Karpas-422 (cell line): ENCODE results near the gene RGS3. TPM values are rescaled to one million over a fixed set of nuclear protein-coding genes. Genes with fewer than 3 reads are reported as not detected.
A peak's percentile ranks its signal among the peaks of the same experiment; 100 is the strongest.

Experiments
- DNase-seq: peaks from one replicate; pipeline ENCODE4 v3.0.0-alpha.2; 2015
- H2AFZ ChIP-seq: fragments of 200-600 bp; sonication (generic); 2 replicates; pipeline ENCODE4 v1.6.1; 2014; ENCODE audit warnings: antibody characterized with exemption, low read length, mixed read lengths
- H3K27ac ChIP-seq: fragments of 200-600 bp; sonication (generic); 2 replicates; pipeline ENCODE4 v1.5.1; 2014; ENCODE audit warnings: mild to moderate bottlenecking, low read length, moderate library complexity
- H3K27me3 ChIP-seq: fragments of 200-600 bp; sonication (generic); 2 replicates; pipeline ENCODE4 v1.6.1; 2014; ENCODE audit warnings: low read length, mixed read lengths
- H3K36me3 ChIP-seq: fragments of 200-600 bp; sonication (generic); 2 replicates; pipeline ENCODE4 v1.6.1; 2014; ENCODE audit warnings: low read length, mixed read lengths; ENCODE audit not compliant: insufficient read depth
- H3K4me1 ChIP-seq: fragments of 200-600 bp; sonication (generic); 2 replicates; pipeline ENCODE4 v1.6.1; 2014; ENCODE audit warnings: mild to moderate bottlenecking, low read length, mixed read lengths
- H3K4me2 ChIP-seq: fragments of 200-600 bp; sonication (generic); 2 replicates; pipeline ENCODE4 v1.6.1; 2014; ENCODE audit warnings: low read length, low read depth, mild to moderate bottlenecking; ENCODE audit not compliant: poor library complexity, severe bottlenecking
- H3K4me3 ChIP-seq: fragments of 200-600 bp; sonication (generic); 2 replicates; pipeline ENCODE4 v1.5.1; 2014; ENCODE audit warnings: mild to moderate bottlenecking, antibody characterized with exemption, low read length, mixed read lengths
- H3K79me2 ChIP-seq: fragments of 200-600 bp; sonication (generic); 2 replicates; pipeline ENCODE4 v1.6.1; 2014; ENCODE audit warnings: mild to moderate bottlenecking, low read length, mixed read lengths
- H3K9ac ChIP-seq: fragments of 200-600 bp; sonication (generic); 2 replicates; pipeline ENCODE4 v1.6.0; 2014; ENCODE audit warnings: low read length
- H3K9me2 ChIP-seq: fragments of 200-600 bp; sonication (generic), shearing (Covaris generic); replicated peaks from 2 replicates; pipeline ENCODE4 v1.6.0; 2014; ENCODE audit warnings: mild to moderate bottlenecking, low read length, moderate library complexity; ENCODE audit not compliant: insufficient read depth
- H3K9me3 ChIP-seq: fragments of 300-700, 200-600 bp; sonication (generic); 2 replicates; pipeline ENCODE4 v1.6.1; 2014; ENCODE audit warnings: low read length, mixed read lengths
- H4K20me1 ChIP-seq: fragments of 200-600 bp; sonication (generic); 2 replicates; pipeline ENCODE4 v1.6.1; 2014; ENCODE audit warnings: mild to moderate bottlenecking, antibody characterized with exemption, low read length, low read depth; ENCODE audit not compliant: insufficient read depth
- total RNA-seq: library from RNA; depleted of rRNA; stranded (reverse); fragments of >200 nt; shearing (Covaris generic); gene quantifications from 2 replicates; pipeline ENCODE4 v1.2.3, GENCODE V29; 2014; ENCODE audit warnings: low replicate concordance

The RGS3 gene
- total RNA-seq, 1 experiment from 2014 or later = 1.3 TPM

GRCh38 chr9:113521693-113522255 lies 58.2 kb downstream of the RGS3 start:
- H3K9me3 ChIP-seq = no peaks in the 10 kb centered on the region
- peak; percentile 49 for DNase-seq
- no peak overlapping the region for H2AFZ ChIP-seq
- no peak overlapping the region for H3K27ac ChIP-seq
- peaks cover 33% of the 10 kb centered on the region for H3K4me1 ChIP-seq
- H3K79me2 ChIP-seq = no peaks in the 10 kb centered on the region
- H3K36me3 ChIP-seq = no peaks in the 10 kb centered on the region
- no peaks in the 10 kb centered on the region; the same call in 1 of the 2 replicates for H4K20me1 ChIP-seq
- no peak overlapping the region for H3K4me3 ChIP-seq
- H3K4me2 ChIP-seq = peak overlapping the region; percentile 52
- H3K27me3 ChIP-seq = no peaks in the 10 kb centered on the region
- H3K9me2 ChIP-seq = no peaks in the 10 kb centered on the region
- no peak overlapping the region for H3K9ac ChIP-seq

GRCh38 chr9:113522419-113522818 lies 58.9 kb downstream of the RGS3 start:
- peak overlapping the region; percentile 52 for H3K4me2 ChIP-seq
- H3K79me2 ChIP-seq = no peaks in the 10 kb centered on the region
- H4K20me1 ChIP-seq = no peaks in the 10 kb centered on the region; the same call in 1 of the 2 replicates
- no peak overlapping the region for H3K4me3 ChIP-seq
- no peak overlapping the region for H3K27ac ChIP-seq
- H3K27me3 ChIP-seq = no peaks in the 10 kb centered on the region
- H3K36me3 ChIP-seq = no peaks in the 10 kb centered on the region
- no peak overlapping the region for H3K9ac ChIP-seq
- no peaks in the 10 kb centered on the region for H3K9me2 ChIP-seq
- H3K4me1 ChIP-seq = peaks cover 27% of the 10 kb centered on the region
- no peak overlapping the region for H2AFZ ChIP-seq
- no peaks in the 10 kb centered on the region for H3K9me3 ChIP-seq
- DNase-seq = no peak

- H3K4me3 ChIP-seq = no peak overlapping the region
- peaks cover 27% of the 10 kb centered on the region for H3K4me1 ChIP-seq
- H3K9me3 ChIP-seq = no peaks in the 10 kb centered on the region
- H3K9me2 ChIP-seq = no peaks in the 10 kb centered on the region
- H4K20me1 ChIP-seq = no peaks in the 10 kb centered on the region; the same call in 1 of the 2 replicates
- H3K4me2 ChIP-seq = no peak overlapping the region
- H3K79me2 ChIP-seq = no peaks in the 10 kb centered on the region
- H3K9ac ChIP-seq = no peak overlapping the region
- DNase-seq = no peak
- no peaks in the 10 kb centered on the region for H3K27me3 ChIP-seq
- no peak overlapping the region for H2AFZ ChIP-seq
- no peak overlapping the region for H3K27ac ChIP-seq
- H3K36me3 ChIP-seq = no peaks in the 10 kb centered on the region
Observed at GRCh38 chr9:113522858-113523257, 59.3 kb downstream of the RGS3 start.

GRCh38 chr9:113523421-113524141 lies 60.1 kb downstream of the RGS3 start:
- Histone ChIP-seq H3K9ac (no peak overlapping the region), H3K4me1 (peaks cover 27% of the 10 kb centered on the region), H4K20me1 (no peaks in the 10 kb centered on the region; the same call in 1 of the 2 replicates)

GRCh38 chr9:113524468-113524867 lies 60.9 kb downstream of the RGS3 start:
- no peak overlapping the region for H3K4me2 ChIP-seq
- H3K4me3 ChIP-seq = no peak overlapping the region

More at GRCh38 chr9:113523421-113524141, 60.1 kb downstream of the RGS3 start:
- H3K36me3 ChIP-seq = no peaks in the 10 kb centered on the region
- no peaks in the 10 kb centered on the region for H3K79me2 ChIP-seq
- H3K27me3 ChIP-seq = no peaks in the 10 kb centered on the region
- no peaks in the 10 kb centered on the region for H3K9me3 ChIP-seq
- no peaks in the 10 kb centered on the region for H3K9me2 ChIP-seq
- no peak overlapping the region for H2AFZ ChIP-seq
- no peak for DNase-seq
- H3K4me2 ChIP-seq = no peak overlapping the region
- no peak overlapping the region for H3K4me3 ChIP-seq
- H3K27ac ChIP-seq = no peak overlapping the region

GRCh38 chr9:113525205-113525604 lies 61.7 kb downstream of the RGS3 start:
- no peak overlapping the region for H3K4me3 ChIP-seq
- H3K27me3 ChIP-seq = no peaks in the 10 kb centered on the region
- H3K79me2 ChIP-seq = no peaks in the 10 kb centered on the region
- H3K9me3 ChIP-seq = no peaks in the 10 kb centered on the region
- no peak overlapping the region for H3K4me2 ChIP-seq
- H2AFZ ChIP-seq = no peak overlapping the region
- no peaks in the 10 kb centered on the region for H3K9me2 ChIP-seq
- H3K4me1 ChIP-seq = peaks cover 27% of the 10 kb centered on the region
- H4K20me1 ChIP-seq = no peaks in the 10 kb centered on the region; the same call in 1 of the 2 replicates
- H3K27ac ChIP-seq = no peak overlapping the region
- no peaks in the 10 kb centered on the region for H3K36me3 ChIP-seq
- no peak overlapping the region for H3K9ac ChIP-seq
- DNase-seq = no peak

More at GRCh38 chr9:113524468-113524867, 60.9 kb downstream of the RGS3 start:
- no peaks in the 10 kb centered on the region for H3K9me3 ChIP-seq
- H3K9me2 ChIP-seq = no peaks in the 10 kb centered on the region
- no peak overlapping the region for H3K9ac ChIP-seq
- no peaks in the 10 kb centered on the region for H3K36me3 ChIP-seq
- no peaks in the 10 kb centered on the region for H3K79me2 ChIP-seq
- H3K27me3 ChIP-seq = no peaks in the 10 kb centered on the region
- H3K27ac ChIP-seq = no peak overlapping the region
- H2AFZ ChIP-seq = no peak overlapping the region
- DNase-seq = no peak
- H4K20me1 ChIP-seq = no peaks in the 10 kb centered on the region; the same call in 1 of the 2 replicates
- peaks cover 27% of the 10 kb centered on the region for H3K4me1 ChIP-seq

- Histone ChIP-seq H3K9me2 (no peaks in the 10 kb centered on the region), H3K27ac (no peak overlapping the region), H3K9me3 (no peaks in the 10 kb centered on the region), H4K20me1 (no peaks in the 10 kb centered on the region; the same call in 1 of the 2 replicates), H3K4me3 (no peak overlapping the region), H3K27me3 (no peaks in the 10 kb centered on the region), H2AFZ (no peak overlapping the region), H3K36me3 (no peaks in the 10 kb centered on the region), H3K4me2 (no peak overlapping the region), H3K79me2 (no peaks in the 10 kb centered on the region), H3K4me1 (peaks cover 27% of the 10 kb centered on the region), H3K9ac (no peak overlapping the region)
- DNase-seq = no peak
Observed at GRCh38 chr9:113525831-113526230, 62.3 kb downstream of the RGS3 start.

GRCh38 chr9:113526231-113526746 lies 62.8 kb downstream of the RGS3 start:
- H3K4me1 ChIP-seq = peaks cover 27% of the 10 kb centered on the region
- no peak overlapping the region for H3K27ac ChIP-seq
- H3K27me3 ChIP-seq = no peaks in the 10 kb centered on the region
- DNase-seq = no peak
- no peak overlapping the region for H2AFZ ChIP-seq
- H4K20me1 ChIP-seq = no peaks in the 10 kb centered on the region; the same call in 1 of the 2 replicates
- H3K4me2 ChIP-seq = no peak overlapping the region
- no peaks in the 10 kb centered on the region for H3K9me2 ChIP-seq
- no peaks in the 10 kb centered on the region for H3K79me2 ChIP-seq
- H3K9ac ChIP-seq = no peak overlapping the region
- H3K9me3 ChIP-seq = no peaks in the 10 kb centered on the region
- H3K36me3 ChIP-seq = no peaks in the 10 kb centered on the region
- H3K4me3 ChIP-seq = no peak overlapping the region
